ENCODE results near the gene SLC44A3.

The SLC44A3 gene

DNA sequence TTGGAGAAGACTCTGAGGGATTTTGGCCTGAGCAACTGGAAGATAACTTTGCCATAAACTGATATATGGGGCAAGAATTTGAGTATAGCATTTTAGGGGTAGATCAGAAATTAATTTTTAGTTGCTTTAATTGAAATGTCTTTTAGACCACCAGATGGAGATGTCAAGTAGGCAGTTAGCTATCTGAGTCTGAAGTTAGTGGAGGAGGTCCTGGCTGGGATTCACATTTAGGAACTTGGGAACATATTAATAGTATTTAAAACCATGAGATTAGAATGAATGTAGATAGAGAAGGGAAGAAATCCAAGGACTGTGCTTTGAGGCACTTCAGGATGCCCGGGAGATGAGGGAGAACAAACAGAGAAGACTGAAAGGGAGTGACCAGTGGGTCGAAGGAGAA, 32.6 kb downstream of the SLC44A3 start:
- H3K9ac ChIP-seq (ENCODE audit: insufficient read length) = no peak overlapping the region
- no peak for DNase-seq (ENCODE audit: low read depth, low spot score)
- H3K9me3 ChIP-seq (ENCODE audit: low read depth, low read length) = no peaks in the 10 kb centered on the region
- no peaks in the 10 kb centered on the region for H3K36me3 ChIP-seq (ENCODE audit: insufficient read depth, low read length)
- H3K4me3 ChIP-seq = no peak overlapping the region
- TF ChIP-seq EZH2 (IDR thresholded peaks at IDR 0.05) (no peak), FOXP2 (optimal IDR thresholded peaks at IDR 0.05; ENCODE audit: control extremely low read depth, extremely low read length, insufficient read depth) (no peak), POLR2AphosphoS5 (IDR thresholded peaks at IDR 0.05; ENCODE audit: borderline replicate concordance, low read depth, low read length) (no peak)
- no peak overlapping the region for H3K27ac ChIP-seq

DNA sequence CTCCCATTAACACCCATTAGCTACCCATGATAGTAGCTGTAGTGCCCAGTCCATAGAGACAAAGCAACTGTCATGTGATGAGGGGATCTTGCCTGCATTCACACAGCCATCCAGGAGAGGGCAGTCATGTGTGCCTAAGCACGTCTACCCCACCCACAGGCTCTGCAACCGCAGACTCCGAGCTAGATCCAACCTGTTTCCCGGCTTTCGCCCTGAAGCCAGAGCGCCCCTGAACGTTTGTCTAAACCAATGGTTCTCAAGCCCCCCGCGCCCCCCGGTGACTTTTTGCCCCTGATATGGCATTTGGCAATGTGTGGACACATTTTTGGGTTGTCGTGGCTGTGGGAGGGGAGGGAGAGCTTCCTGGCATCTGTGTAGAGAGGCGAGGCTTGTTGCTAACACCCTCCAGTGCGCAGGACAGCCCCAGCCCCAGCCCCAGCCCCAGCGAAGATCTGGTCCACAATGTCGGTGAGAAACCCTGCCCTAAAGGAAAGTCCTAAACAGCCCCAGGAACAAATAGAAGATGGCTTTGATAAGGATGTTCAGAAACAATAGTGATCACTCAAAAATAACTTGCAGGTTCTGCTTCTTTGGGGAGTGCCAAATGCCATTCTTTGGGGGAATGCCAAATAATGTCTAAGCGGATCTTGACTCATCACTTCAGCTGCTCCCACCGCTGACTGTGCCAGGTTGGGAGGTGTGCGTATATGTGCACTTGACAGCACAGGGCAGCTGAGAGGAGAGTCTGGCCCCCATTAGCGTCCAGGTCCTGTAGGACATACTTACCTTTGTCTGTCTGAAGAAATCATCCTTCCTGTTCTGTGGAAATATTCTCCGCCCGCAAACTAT, 34.5 kb downstream of the SLC44A3 start:
- Histone ChIP-seq H3K4me3 (peak overlapping the region; percentile 78), H3K27ac (no peak overlapping the region), H3K9ac (ENCODE audit: insufficient read length) (no peak overlapping the region), H3K9me3 (ENCODE audit: low read depth, low read length) (no peaks in the 10 kb centered on the region), H3K36me3 (ENCODE audit: insufficient read depth, low read length) (no peaks in the 10 kb centered on the region)
- peak; percentile 39 for DNase-seq (ENCODE audit: low read depth, low spot score)
- TF ChIP-seq FOXP2 (optimal IDR thresholded peaks at IDR 0.05; ENCODE audit: control extremely low read depth, extremely low read length, insufficient read depth) (peak; percentile 80), POLR2AphosphoS5 (IDR thresholded peaks at IDR 0.05; ENCODE audit: borderline replicate concordance, low read depth, low read length) (no peak)

DNA sequence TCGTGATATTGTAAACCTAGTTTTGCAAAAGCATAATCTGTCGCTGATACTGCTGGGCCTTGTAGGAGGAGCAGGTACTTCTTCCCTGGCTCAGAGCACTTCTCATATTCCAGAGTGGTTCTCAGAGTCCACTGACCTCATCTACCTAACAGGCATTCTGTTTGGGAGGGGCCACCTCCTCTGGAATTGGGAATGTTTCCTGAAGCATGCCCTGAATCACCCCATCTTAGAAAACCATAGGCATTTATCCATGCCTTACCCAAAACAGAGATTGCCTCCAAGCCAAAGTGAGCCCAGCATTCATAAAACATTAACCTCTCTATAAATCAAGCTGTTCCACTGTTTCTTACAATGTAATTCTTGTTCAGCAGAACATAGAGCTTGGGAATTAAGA, 35.1 kb downstream of the SLC44A3 start:
- Histone ChIP-seq H3K27ac (no peak overlapping the region), H3K9ac (ENCODE audit: insufficient read length) (no peak overlapping the region), H3K4me3 (no peak overlapping the region), H3K36me3 (ENCODE audit: insufficient read depth, low read length) (no peaks in the 10 kb centered on the region), H3K9me3 (ENCODE audit: low read depth, low read length) (no peaks in the 10 kb centered on the region)
- no peak for DNase-seq (ENCODE audit: low read depth, low spot score)
- TF ChIP-seq EZH2 (IDR thresholded peaks at IDR 0.05) (no peak), FOXP2 (optimal IDR thresholded peaks at IDR 0.05; ENCODE audit: control extremely low read depth, extremely low read length, insufficient read depth) (no peak), POLR2AphosphoS5 (IDR thresholded peaks at IDR 0.05; ENCODE audit: borderline replicate concordance, low read depth, low read length) (no peak)

DNA sequence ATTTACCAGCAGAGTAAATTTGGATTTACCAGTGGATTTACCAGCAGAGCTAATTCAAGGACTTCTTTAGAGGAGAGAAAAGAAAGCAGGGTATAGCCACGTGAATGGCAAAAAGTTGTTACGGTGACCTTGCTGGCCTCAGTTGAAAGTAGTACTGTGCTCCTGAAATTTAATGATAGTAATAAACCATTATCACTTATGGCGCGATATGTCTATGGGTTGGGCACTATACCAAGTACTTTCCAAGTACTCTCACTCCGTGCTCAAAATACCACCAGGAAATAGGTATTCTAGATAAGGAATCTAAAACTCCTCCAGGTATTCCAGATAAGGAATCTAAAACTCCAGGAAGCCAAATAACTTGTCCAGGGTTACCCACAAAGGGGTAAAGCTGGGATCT, 35.8 kb downstream of the SLC44A3 start:
- TF ChIP-seq EZH2 (IDR thresholded peaks at IDR 0.05) (no peak), FOXP2 (optimal IDR thresholded peaks at IDR 0.05; ENCODE audit: control extremely low read depth, extremely low read length, insufficient read depth) (no peak), POLR2AphosphoS5 (IDR thresholded peaks at IDR 0.05; ENCODE audit: borderline replicate concordance, low read depth, low read length) (no peak)
- Histone ChIP-seq H3K4me3 (no peak overlapping the region), H3K9me3 (ENCODE audit: low read depth, low read length) (no peaks in the 10 kb centered on the region), H3K36me3 (ENCODE audit: insufficient read depth, low read length) (no peaks in the 10 kb centered on the region), H3K9ac (ENCODE audit: insufficient read length) (no peak overlapping the region), H3K27ac (no peak overlapping the region)
- DNase-seq (ENCODE audit: low read depth, low spot score) = no peak

DNA sequence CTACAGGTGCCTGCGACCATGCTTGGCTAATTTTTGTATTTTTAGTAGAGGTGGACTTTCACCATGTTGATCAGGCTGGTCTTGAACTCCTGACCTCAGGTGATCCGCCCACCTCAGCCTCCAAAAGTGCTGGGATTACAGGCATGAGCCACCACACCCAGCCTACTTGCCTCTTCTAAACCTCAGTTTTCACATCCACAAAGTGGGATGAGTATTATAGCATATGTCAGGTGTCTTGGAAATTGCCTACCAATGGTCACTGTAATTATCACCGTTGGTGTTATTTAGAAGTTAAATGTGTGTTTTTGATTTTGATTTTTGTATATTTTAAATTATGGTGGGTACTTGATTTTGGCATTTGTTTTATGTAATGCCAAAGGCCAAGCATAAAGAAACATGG, 36.7 kb downstream of the SLC44A3 start:
- Histone ChIP-seq H3K4me3 (no peak overlapping the region), H3K36me3 (ENCODE audit: insufficient read depth, low read length) (no peaks in the 10 kb centered on the region), H3K9me3 (ENCODE audit: low read depth, low read length) (no peaks in the 10 kb centered on the region), H3K9ac (ENCODE audit: insufficient read length) (no peak overlapping the region), H3K27ac (no peak overlapping the region)
- no peak for DNase-seq (ENCODE audit: low read depth, low spot score)
- TF ChIP-seq EZH2 (IDR thresholded peaks at IDR 0.05) (no peak), POLR2AphosphoS5 (IDR thresholded peaks at IDR 0.05; ENCODE audit: borderline replicate concordance, low read depth, low read length) (no peak), FOXP2 (optimal IDR thresholded peaks at IDR 0.05; ENCODE audit: control extremely low read depth, extremely low read length, insufficient read depth) (no peak)

DNA sequence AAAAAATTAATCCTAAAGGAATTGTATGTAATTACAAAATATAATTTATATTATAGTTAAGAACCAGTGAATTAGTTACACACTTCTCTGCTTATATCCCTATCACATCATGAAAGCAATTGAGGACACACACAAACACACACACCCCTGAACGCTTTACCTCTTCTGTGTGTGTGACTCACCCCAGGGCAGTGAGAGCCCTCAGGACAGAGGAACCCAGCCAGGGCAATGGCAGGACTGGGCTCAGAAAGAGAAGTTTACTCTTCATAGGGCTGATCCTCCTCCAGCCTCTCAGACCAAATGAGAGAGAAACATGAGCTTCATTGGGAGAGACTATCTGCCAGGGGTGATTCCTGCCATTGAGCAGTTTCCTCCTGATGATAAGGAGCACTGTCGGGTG, 38.1 kb downstream of the SLC44A3 start:
- DNase-seq (ENCODE audit: low read depth, low spot score) = no peak
- no peak overlapping the region for H3K9ac ChIP-seq (ENCODE audit: insufficient read length)
- H3K9me3 ChIP-seq (ENCODE audit: low read depth, low read length) = no peaks in the 10 kb centered on the region
- TF ChIP-seq EZH2 (IDR thresholded peaks at IDR 0.05) = no peak
- no peak for TF ChIP-seq FOXP2 (optimal IDR thresholded peaks at IDR 0.05; ENCODE audit: control extremely low read depth, extremely low read length, insufficient read depth)
- no peak for TF ChIP-seq POLR2AphosphoS5 (IDR thresholded peaks at IDR 0.05; ENCODE audit: borderline replicate concordance, low read depth, low read length)
- no peak overlapping the region for H3K4me3 ChIP-seq
- H3K27ac ChIP-seq = no peak overlapping the region
- H3K36me3 ChIP-seq (ENCODE audit: insufficient read depth, low read length) = no peaks in the 10 kb centered on the region

DNA sequence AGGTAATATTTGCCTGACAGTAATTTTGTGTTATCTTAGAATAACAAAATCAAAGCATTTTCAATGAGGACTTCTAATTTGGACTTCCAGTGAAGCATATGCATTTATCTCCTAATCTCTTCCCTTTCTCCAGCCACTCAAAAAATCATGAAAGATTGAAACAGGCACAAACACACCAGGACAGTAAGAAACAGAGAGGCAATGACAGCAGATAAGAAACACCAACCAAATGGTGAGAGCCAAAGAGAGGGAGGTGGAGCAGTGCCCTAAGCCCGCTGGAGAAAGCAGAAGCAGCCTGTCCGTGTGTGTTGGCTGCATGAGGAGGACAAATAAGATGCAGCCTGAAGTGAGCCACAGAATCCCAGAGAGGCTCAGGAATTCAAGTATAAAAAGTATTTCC, 39.0 kb downstream of the SLC44A3 start:
- Histone ChIP-seq H3K27ac (no peak overlapping the region), H3K9me3 (ENCODE audit: low read depth, low read length) (no peaks in the 10 kb centered on the region), H3K36me3 (ENCODE audit: insufficient read depth, low read length) (no peaks in the 10 kb centered on the region), H3K4me3 (no peak overlapping the region), H3K9ac (ENCODE audit: insufficient read length) (no peak overlapping the region)
- no peak for TF ChIP-seq FOXP2 (optimal IDR thresholded peaks at IDR 0.05; ENCODE audit: control extremely low read depth, extremely low read length, insufficient read depth)
- TF ChIP-seq POLR2AphosphoS5 (IDR thresholded peaks at IDR 0.05; ENCODE audit: borderline replicate concordance, low read depth, low read length) = no peak
- no peak for DNase-seq (ENCODE audit: low read depth, low spot score)

DNA sequence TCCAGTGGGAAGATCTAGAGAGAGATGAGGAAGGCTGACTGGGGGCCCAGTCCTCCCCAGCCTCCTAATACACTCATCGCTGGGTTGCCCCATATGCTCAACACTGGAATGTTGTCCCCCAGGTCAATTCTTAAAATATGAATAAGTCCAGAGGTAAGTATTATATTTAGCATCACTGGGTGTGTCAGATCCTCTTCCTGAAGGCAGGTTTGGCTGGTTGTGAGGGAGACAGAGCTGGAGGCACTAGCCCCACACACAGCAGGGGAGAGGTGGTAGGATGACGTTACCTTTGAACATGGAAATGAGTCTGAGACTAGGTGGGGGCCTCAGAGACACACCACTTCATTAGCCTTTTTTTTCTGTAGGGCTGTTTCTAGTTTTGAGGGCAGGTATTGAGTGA, 42.6 kb downstream of the SLC44A3 start:
- Histone ChIP-seq H3K9ac (ENCODE audit: insufficient read length) (no peak overlapping the region), H3K9me3 (ENCODE audit: low read depth, low read length) (no peaks in the 10 kb centered on the region), H3K4me3 (no peak overlapping the region), H3K36me3 (ENCODE audit: insufficient read depth, low read length) (no peaks in the 10 kb centered on the region), H3K27ac (no peak overlapping the region)
- no peak for DNase-seq (ENCODE audit: low read depth, low spot score)
- TF ChIP-seq POLR2AphosphoS5 (IDR thresholded peaks at IDR 0.05; ENCODE audit: borderline replicate concordance, low read depth, low read length) (no peak), FOXP2 (optimal IDR thresholded peaks at IDR 0.05; ENCODE audit: control extremely low read depth, extremely low read length, insufficient read depth) (no peak), EZH2 (IDR thresholded peaks at IDR 0.05) (no peak)

Data from SK-N-MC (cell line).